OCI-LY3 (cell line): ENCODE data around the gene F10.

Source experiments
- H2AFZ ChIP-seq: fragments of 200-600, 300-600 bp; shearing (Covaris generic); 2 replicates; pipeline ENCODE4 v1.6.0; 2014; ENCODE audit warnings: antibody characterized with exemption, low read depth, low read length
- H3K27ac ChIP-seq: fragments of 200-600, 300-600 bp; sonication (generic); 2 replicates; pipeline ENCODE4 v1.5.1; 2014; ENCODE audit warnings: mild to moderate bottlenecking, low read length, moderate library complexity, mixed read lengths
- H3K27me3 ChIP-seq: fragments of 200-600, 300-600 bp; sonication (generic); 2 replicates; pipeline ENCODE4 v1.6.1; 2014; ENCODE audit warnings: low read depth, low read length, mixed read lengths
- H3K36me3 ChIP-seq: fragments of 200-600, 300-600 bp; sonication (generic); replicated peaks from 2 replicates; pipeline ENCODE3; 2014; ENCODE audit warnings: low read depth, low read length, mixed read lengths
- H3K4me1 ChIP-seq: fragments of 300-600, 200-600 bp; sonication (generic); 2 replicates; pipeline ENCODE4 v1.6.1; 2014; ENCODE audit warnings: low read length, mixed read lengths
- H3K4me2 ChIP-seq: fragments of 200-600, 300-600 bp; sonication (generic); 2 replicates; pipeline ENCODE4 v1.6.1; 2014; ENCODE audit warnings: low read length, mixed read lengths
- H3K4me3 ChIP-seq: fragments of 300-600, 200-600 bp; sonication (generic); 2 replicates; pipeline ENCODE4 v1.5.1; 2014; ENCODE audit warnings: antibody characterized with exemption, mild to moderate bottlenecking, low read length, moderate library complexity
- H3K79me2 ChIP-seq: fragments of 300-600, 200-600 bp; shearing (Covaris generic); 2 replicates; pipeline ENCODE4 v1.6.1; 2014; ENCODE audit warnings: mild to moderate bottlenecking, low read length, mixed read lengths
- H3K9ac ChIP-seq: fragments of 300-600, 200-600 bp; shearing (Covaris generic); 2 replicates; pipeline ENCODE4 v1.6.0; 2014; ENCODE audit warnings: mild to moderate bottlenecking, low read length, moderate library complexity
- H3K9me3 ChIP-seq: fragments of 200-600, 300-600 bp; shearing (Covaris generic); 2 replicates; pipeline ENCODE4 v1.6.1; 2014; ENCODE audit warnings: low read length, mixed read lengths; ENCODE audit not compliant: insufficient read depth
- H4K20me1 ChIP-seq: fragments of 200-600, 300-600 bp; sonication (generic); 2 replicates; pipeline ENCODE4 v1.6.1; 2016; ENCODE audit warnings: low read length, mixed read lengths; ENCODE audit not compliant: insufficient read depth
- CTCF ChIP-seq: fragments of 200-600, 300-600 bp; sonication (generic); IDR thresholded peaks from 2 replicates; pipeline ENCODE4 v1.5.1; 2014; ENCODE audit warnings: antibody characterized with exemption, low read length, low read depth
- EZH2phosphoT487 ChIP-seq: fragments of 200-600 bp; shearing (Covaris generic); IDR thresholded peaks from 2 replicates; pipeline ENCODE4 v1.6.1; 2018; ENCODE audit warnings: antibody characterized with exemption, mixed run types, low read depth

Gene F10

GRCh38 chr13:113157929-113158747 is 35.5 kb downstream of the F10 start, which contains the start of gene PROZ:
PROZ (plus strand) TSS chr13:113158648; CDS start chr13:113158661, 13 bp downstream.
- peaks cover 15% of the 10 kb centered on the region for H3K27me3 ChIP-seq
- no peak within 1 kb of the TSS for H3K4me3 ChIP-seq
- H3K36me3 ChIP-seq = no peaks in the 10 kb centered on the region
- H3K9me3 ChIP-seq = 0 out of 2 replicates have a peak, but pooled peaks cover 11% of the 10 kb centered on the region
- H2AFZ ChIP-seq = no peak within 1 kb of the TSS
- H3K27ac ChIP-seq = no peak within 1 kb of the TSS
- H3K9ac ChIP-seq = no peak within 1 kb of the TSS
- peaks cover 15% of the 10 kb centered on the region for H3K4me1 ChIP-seq
- H4K20me1 ChIP-seq = no peaks in the 10 kb centered on the region
- TF ChIP-seq EZH2phosphoT487 (no peak), CTCF (no peak)
- H3K79me2 ChIP-seq = no peaks in the 10 kb centered on the region
- H3K4me2 ChIP-seq = no peak within 1 kb of the TSS

- no peak overlapping the region for H3K4me3 ChIP-seq
- TF ChIP-seq EZH2phosphoT487 (no peak), CTCF (no peak)
- no peak overlapping the region for H3K4me2 ChIP-seq
- H3K9ac ChIP-seq = no peak overlapping the region
- no peaks in the 10 kb centered on the region for H3K79me2 ChIP-seq
- H4K20me1 ChIP-seq = no peaks in the 10 kb centered on the region
- no peaks in the 10 kb centered on the region for H3K36me3 ChIP-seq
- H3K9me3 ChIP-seq = 0 out of 2 replicates have a peak, but pooled peaks cover 11% of the 10 kb centered on the region
- peaks cover 13% of the 10 kb centered on the region for H3K4me1 ChIP-seq
- H3K27ac ChIP-seq = no peak overlapping the region
- peaks cover 15% of the 10 kb centered on the region for H3K27me3 ChIP-seq
- no peak overlapping the region for H2AFZ ChIP-seq
Observed at GRCh38 chr13:113158946-113159345, 36.3 kb downstream of the F10 start.

- H3K27ac ChIP-seq = no peak overlapping the region
- H3K4me2 ChIP-seq = no peak overlapping the region
- TF ChIP-seq CTCF (no peak), EZH2phosphoT487 (no peak)
- H3K9me3 ChIP-seq = 0 out of 2 replicates have a peak, but pooled peaks cover 11% of the 10 kb centered on the region
- no peaks in the 10 kb centered on the region for H3K79me2 ChIP-seq
- no peak overlapping the region for H3K9ac ChIP-seq
- no peak overlapping the region for H2AFZ ChIP-seq
- H4K20me1 ChIP-seq = no peaks in the 10 kb centered on the region
- peaks cover 10% of the 10 kb centered on the region for H3K4me1 ChIP-seq
- no peaks in the 10 kb centered on the region for H3K36me3 ChIP-seq
- H3K27me3 ChIP-seq = peaks cover 15% of the 10 kb centered on the region
- no peak overlapping the region for H3K4me3 ChIP-seq
Observed at GRCh38 chr13:113159701-113160100, 37.1 kb downstream of the F10 start.

- no peak overlapping the region for H2AFZ ChIP-seq
- H3K4me3 ChIP-seq = no peak overlapping the region
- peak overlapping the region; percentile 8; the same call in 1 of the 2 replicates for H3K4me2 ChIP-seq
- no peaks in the 10 kb centered on the region for H4K20me1 ChIP-seq
- H3K27ac ChIP-seq = no peak overlapping the region
- H3K9me3 ChIP-seq = 0 out of 2 replicates have a peak, but pooled peaks cover 5% of the 10 kb centered on the region
- no peak overlapping the region for H3K9ac ChIP-seq
- peaks cover 10% of the 10 kb centered on the region for H3K4me1 ChIP-seq
- H3K36me3 ChIP-seq = no peaks in the 10 kb centered on the region
- no peak for TF ChIP-seq EZH2phosphoT487
- TF ChIP-seq CTCF = no peak
- H3K27me3 ChIP-seq = peaks cover 15% of the 10 kb centered on the region
- no peaks in the 10 kb centered on the region for H3K79me2 ChIP-seq
Observed at GRCh38 chr13:113160983-113161382, 38.4 kb downstream of the F10 start.
